GM19397 (cell line): ENCODE measurements around the gene SPOCK1.
"Not testable (repeated sequence)": the region's sequence is repeated elsewhere in the genome, so short reads cannot be mapped to it uniquely, and the experiment has no call there.

Experiments used
- ATAC-seq: cut with Tn5 transposase; IDR thresholded peaks from one replicate; pipeline ENCODE4 v1.9.1; 2021; ENCODE audit warnings: mild to moderate bottlenecking, moderate library complexity; ENCODE audit not compliant: unreplicated experiment

Gene SPOCK1

DNA sequence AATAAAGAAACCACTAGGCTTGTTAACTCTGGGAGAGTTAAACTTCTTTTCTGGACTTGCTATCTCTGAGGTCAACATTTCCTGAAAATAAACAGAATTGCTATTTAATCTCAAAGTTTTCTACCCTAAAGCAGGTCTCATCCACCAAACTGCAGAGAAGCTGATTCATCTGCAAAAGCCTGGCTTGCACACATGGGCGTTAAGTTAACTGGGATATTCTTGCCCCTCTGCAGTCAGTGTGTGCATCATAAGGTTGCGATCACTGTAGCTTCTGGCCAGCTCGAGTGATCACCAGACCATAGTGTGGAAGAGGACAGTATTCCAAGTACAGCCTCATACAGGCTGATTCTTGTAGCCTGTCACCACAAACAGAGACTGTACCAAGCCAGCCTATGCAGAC lies 99.2 kb downstream of the SPOCK1 start:
- no peak for ATAC-seq

DNA sequence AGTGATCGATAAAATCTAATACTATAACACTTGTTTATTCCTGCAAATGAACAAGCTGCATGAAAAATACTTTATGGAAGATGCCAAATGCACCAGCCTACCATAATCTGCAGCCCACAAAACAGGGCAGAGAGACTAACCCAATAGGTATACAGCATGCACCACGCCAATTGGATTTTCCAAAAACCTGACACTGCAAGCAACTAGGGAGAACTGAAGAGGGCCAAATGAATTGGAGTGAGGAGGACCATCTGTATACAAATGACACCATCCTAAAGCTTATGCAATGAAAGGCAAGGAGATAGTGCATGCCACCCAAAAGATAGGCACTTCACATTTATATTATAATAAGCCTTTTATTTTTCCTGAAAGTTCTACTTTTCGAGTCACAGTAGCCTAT lies 100.4 kb downstream of the SPOCK1 start:
- ATAC-seq, result no peak

DNA sequence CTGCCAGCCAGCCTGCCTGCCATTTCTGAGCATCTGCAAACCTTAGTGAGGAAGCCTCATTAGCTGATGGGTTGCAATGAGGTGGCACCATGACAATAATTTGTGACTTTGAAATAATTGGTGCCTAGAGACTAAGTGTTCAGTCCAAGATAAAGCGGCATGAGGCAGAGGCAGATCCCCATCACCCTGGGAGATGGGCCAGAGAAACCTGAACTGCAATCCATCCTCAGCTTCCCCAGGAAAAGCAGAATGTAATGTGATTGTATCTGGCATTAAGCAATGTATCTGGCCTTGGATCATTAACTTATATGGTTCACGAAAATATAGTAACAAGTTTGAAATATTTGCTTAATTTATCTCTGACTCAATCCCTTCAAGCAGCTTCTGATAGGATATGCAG lies 101.0 kb downstream of the SPOCK1 start:
- ATAC-seq, result no peak

DNA sequence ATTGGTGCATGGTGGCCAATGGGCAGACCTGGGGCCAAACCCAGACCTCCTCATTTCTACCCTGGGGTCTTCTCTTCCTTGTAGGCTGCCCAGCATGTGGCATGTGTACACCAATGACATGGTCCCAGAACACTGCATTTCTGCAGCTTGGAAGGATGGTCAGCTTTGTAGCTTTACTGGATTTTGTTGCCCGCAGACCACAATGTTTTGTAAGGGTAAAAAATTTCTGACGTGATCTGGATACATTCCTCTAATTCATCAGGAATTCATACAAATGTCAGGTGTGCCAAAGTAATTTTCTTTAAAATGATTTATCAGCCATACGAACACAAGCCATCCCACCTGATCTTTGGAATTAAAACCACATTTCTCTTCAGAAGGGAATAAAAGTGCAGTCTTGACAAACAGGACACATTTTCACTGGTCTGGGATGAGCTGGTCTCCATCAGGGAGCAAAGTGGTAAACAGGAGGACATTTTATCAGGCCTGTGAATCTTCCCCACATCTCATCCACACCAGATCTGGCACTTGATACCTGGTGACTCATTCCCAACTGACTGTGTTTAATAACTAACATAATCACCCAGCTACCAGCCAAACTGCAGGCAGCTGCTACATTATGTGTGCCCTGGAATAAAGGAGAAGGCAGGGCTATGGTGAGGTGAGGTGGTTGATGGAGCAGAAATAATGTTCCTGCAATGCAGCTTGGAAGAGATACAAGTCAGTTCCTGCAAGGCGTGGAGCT lies 103.9 kb downstream of the SPOCK1 start:
- no peak for ATAC-seq

DNA sequence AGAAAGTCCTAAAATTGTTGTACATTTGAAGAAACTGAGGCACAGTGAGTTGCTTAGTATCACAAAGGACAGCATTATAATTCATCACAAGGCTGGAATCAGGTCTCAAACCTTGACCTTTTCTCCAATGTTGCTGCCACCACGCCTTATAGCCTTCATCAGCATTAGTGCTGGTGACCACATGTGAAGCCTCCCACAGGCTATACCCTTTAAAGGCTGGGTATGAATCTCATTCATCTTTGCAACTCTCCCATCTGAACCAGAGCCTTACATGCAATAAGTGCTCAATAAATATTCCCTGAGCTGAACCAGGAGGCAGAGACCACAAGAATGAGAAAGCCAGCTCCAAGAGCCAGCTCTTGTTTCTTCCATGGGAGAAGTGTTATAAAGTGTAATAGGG lies 104.7 kb downstream of the SPOCK1 start:
- no peak for ATAC-seq

DNA sequence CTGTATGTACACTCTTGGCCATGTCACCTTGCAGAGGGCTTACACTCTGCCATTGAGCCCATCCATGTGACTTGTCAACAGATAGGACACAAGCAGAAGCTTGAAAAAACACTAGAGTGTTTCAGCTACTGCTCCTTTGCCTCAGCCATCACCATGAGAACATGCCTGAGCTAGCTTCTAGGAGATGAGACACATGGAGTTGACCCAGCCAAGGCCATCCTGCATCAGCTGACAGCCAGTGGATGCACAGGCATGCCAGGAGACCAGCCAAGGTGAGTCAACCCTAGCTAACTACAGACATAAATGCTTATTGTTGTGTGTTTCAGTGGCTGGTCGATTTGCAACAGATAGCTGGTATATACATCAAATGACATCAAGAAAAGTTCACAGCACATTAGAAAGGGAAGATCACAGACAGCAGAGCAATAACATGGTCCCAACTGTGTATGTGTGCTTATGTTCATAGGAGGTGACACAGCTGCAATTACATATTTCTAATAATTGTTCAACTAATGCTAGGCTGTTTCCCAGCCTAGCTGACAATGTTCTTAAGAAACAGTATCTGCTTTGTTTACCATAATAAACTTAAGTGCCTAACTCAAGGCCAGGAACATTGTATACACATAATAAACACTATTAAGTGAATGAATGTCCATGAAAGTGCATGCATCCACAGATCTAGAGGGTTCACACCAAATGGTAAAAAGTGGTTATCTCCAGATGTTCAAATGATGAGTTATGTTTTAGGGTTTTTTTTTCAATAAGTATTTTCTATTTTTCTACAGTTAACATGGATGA lies 105.7 kb downstream of the SPOCK1 start:
- no peak for ATAC-seq

DNA sequence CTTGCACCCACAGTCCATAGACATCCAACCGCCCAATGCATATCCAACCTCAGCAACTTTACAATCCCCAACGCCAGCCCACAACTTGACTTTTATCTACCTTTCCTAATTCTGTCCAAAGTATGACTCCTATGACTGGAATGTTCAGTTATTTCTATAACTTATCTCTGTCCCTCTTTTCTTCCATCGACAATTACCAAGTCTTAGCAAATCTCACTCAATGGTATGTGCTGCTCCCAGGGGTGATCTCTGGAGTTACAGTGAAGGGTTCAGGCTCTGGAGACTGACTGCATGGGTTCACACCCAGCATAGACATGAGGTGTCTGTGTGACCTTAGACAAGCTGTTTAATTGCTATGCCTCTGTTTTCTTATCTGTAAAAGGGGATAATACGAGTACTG lies 106.9 kb downstream of the SPOCK1 start:
- no peak for ATAC-seq

DNA sequence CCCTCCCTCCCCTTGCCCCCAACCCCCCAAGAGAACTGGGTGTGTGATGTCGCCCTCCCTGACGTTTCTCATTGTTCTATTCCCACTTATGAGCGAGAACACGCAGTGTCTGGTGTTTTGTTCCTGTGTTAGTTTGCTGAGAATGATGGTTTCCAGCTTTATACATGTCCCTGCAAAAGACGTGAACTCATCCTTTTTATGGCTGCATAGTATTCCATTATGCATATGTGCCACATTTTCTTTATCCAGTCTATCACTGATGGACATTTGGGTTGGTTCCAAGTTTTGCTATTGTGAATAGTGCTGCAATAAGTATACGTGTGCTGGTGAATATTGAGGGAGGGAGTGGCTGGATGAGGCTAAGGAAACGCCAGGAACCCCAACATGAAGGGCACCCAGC lies 108.1 kb downstream of the SPOCK1 start:
- ATAC-seq, result not testable (repeated sequence)

DNA sequence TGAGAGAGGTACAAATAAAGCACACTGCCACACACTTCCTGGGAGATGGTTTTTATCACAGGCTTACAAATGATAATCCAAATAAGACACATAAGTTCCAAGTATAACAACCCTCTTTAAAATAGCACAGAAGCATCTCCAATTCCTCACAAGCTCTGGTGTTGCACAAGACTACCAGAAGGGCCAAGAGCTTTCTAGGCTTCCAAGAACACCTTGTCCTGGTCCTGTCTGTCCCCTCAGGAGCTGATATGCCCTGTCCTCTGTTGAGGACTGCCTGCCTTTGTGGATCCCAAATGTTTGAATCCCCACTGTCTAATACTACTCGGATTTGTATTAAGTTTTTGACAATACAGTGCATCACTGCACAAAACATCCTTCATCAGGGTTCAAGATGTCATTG lies 110.1 kb downstream of the SPOCK1 start:
- ATAC-seq, result no peak

DNA sequence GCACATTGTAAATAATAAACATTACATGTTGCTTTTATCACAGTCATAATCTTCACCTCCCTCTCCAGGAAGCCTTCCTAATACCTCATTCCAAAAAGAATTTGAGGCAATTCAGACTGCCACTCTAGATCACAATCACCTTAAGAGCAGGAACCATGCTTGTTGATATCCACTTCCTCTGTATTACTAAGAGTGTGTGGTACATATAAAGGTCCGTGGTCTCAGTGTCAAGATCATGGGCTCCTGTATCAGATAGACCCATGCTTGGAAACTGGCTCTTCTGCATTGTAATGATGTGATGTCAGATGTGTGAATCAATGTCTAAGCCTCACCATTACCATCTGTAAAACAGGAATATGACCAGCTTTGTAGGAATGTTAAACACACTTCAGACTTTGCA lies 114.1 kb downstream of the SPOCK1 start:
- no peak for ATAC-seq

DNA sequence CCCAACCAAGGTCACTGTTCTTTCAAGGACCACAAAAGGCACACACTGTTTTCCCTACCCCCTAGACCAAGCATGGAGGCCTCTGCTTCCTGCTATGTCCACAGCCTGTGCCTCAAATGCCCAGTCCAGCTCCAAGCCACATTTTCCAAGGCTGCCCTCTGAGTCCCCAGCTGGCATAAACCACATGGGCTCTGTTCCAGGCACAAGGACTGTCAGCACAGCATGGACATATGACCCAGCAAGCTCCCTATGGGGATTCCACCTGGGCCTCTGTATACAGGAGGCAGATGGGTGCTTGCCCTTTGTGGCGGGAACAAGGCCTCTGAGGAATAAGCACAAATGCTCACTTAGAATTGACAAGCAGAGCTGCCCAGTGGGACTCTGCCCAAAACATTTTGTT lies 115.2 kb downstream of the SPOCK1 start:
- ATAC-seq, result no peak

DNA sequence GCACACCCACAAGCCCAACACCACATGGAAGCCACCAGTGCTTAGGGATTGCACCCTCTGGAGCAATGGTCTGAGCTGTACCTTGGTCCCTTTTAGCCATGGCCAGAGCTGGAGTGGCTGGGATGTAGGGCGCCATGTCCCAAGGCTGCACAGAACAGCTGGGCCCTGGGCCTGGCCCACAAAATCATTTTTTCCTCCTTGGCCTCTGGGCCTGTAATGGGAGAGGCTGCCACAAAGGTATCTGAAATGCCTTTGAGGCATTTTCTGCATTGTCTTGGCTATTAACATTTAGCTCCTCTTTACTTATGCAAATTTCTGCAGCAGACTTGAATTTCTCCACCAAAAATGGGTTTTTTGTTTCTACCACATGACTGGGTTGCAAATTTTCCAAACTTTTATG lies 117.6 kb downstream of the SPOCK1 start:
- no peak for ATAC-seq

DNA sequence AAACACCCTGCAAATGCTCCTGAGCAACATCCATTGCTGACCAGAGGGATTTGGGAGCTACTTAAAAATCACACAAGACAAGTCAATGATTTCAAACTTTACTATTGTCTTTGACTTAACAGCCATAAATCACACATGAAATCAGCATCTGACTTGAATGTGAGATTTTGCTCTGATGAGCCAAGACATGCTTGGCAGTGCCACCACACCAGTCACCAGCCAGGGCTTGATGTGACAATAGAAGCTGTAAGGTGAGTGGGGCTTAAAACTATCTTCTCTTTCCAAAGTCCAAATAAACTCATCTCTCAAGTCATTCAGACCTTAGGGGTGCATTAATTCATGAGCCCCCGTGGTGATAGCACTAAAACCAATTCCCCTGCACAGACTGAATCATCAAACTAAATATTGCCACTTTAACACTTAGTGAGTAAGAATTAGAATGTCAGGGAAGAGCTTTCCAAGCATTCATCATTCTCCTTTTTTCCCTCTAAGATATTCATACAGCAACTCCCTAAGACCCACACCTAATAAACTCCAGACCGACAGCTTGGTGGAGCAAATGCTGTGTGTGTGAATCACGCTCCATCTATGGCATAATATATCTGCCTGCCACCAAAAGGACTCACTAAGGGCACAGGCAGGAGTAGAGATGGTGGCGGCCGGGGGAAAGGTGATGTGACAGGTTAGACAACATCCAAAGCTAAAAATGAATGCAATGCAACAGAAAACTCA lies 119.4 kb downstream of the SPOCK1 start:
- ATAC-seq, result no peak

DNA sequence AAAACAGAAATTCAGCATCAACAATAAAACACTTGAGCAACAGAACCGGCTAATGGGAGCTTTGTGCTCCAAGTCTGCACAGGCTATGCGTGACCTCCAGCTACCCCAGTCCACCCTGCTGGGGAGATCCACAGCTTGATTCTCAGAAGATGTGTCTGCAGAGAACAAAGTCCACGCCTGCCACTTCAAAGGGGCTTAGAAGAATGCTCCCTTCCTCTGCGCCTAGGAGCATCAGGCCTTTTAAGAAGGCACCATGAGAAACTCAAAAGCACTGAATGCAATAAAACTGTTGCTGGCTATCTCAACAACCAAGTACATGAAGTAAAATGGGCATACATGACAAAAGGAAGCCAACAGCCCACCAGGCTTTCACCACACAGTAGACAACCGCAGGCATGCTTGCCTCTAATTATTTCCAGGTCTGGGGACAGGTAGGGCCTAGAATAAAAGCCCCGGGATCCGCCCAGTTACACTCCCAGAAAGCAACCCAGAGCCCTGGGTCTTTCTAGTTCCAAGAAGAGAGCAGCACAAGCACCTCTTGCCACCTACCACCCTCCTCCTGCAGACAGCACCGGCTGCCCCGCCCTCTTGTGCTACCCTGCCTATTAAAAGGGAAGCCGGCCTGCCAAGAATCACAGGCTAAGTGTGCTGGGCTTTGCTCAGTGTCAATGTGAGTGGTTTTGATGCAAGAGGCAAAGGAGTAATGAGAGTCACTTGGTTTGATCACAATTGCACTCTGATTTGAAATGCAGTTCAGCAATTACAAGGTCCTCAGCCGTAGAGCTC lies 123.2 kb downstream of the SPOCK1 start:
- no peak for ATAC-seq

DNA sequence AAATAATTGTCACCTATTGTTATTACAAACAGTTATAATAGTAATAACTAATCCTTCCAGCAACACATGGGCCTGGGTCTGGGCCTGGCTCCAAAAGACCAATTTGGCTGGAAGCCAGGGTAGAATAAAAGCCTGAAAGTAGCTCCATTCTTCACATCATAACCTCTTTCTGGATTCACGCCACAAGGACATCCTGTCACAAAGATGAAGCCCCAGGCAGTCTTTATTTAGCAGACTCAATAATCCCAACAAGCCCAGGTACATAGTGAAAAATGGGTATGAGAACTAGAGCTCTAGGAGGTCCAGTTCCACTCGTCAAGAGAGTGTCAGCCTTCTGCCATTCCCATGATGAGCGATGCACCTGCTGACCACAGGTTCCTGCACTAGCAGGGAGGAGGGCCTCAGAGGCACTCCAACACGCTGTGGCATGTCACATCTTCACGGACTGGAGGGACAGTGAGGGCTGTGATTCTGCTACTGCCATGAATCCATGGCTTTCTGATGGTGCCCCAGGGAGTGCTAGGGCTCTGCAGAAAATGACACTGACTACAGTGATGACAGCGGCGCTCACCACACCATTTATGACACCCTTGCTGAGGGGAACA lies 124.9 kb downstream of the SPOCK1 start:
- ATAC-seq, result no peak

DNA sequence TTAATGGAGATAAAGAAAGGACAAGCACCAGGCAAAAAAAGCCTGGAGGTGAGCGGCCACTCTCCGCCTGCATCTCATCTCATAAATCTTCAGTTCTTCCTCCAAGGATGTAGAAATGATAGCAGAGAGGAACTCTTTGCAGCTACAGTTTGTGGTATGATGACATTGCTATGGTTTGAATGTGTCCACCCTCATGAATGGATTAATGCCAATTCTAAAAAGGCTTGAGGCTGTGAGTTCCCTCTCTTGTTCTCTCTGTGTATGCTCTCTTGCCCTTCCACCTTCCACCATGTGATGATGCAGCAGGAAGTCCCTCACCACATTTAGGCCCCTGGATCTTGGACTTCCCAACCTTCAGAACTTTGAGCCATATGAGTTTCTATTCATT lies 126.4 kb downstream of the SPOCK1 start:
- ATAC-seq, result no peak

DNA sequence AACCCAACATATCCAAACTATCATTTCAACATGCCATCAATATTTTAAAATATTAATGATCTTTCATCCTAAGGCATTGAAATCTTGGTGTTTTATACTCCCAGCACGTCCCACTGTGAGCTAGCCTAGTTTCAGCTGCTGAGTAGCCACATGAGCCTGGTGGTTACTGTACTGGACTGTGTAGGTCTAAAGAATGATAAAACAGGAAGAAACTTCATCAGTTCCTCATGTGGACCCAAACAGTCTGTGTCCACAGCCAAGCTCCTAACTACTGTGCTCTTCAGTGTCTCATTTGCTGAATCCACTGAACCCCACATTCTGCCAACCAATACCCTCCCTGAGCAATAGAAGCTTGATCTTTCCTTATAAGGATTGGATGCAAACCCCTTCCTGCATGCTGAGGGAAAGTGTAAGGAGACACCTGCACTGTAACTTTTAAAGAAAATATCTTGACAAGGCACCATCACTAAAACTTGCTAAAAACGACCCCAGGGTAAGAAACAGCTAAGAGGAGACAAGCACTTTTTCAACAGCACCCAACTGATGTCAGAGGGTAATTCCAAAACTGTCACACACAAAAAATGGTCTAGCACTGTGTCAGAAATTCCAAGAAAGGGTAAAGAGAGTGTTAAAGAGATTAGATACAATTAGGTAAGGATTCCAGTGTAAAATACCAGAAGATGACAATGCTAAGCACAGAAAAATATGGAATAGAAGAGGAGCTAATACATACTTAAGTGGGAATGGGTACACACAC lies 126.9 kb downstream of the SPOCK1 start:
- ATAC-seq, result no peak

DNA sequence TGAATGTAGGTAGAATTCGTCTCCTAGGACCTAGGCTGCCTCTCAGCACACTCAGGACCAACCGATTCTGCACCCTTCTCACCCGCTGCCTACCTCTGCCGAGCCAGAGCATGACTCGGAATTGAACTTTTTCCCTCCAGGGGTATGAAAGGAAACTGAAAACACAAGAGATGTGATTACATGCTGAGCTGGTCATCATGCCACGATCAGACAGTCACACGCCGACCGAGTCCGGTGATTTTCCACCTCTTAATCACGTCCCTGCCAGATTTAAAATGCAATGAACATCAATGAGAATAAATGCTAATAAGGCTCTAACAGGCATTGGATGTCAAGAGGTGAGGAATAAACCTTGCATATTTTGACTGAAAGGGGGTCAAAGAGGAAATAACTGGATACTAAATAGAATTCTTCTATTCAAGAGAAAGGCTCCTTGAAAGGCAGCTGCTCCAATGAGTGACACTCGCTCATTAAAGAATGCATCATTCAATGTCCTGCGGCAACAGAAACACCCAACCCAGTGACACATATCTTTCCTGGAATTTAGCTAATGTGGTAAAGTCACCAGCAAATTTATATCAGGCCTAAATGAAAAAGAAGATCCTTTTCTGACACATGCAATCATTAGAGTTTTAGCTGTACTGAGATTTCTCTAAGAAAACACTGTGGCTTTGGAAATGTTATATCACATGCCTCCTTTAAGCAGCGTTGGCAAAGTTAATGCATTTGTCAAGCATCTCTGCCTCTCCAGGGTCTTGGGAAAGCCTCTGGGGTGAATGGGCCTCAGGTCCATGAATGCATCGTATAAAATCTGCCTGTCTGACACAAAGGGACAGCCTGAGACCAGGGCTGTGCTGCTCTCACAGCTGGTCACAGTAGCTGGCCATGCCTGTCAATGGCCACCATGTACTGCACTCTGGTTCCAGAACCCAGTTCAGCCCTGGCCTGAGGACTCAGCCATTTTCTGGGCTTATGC lies 128.7 kb downstream of the SPOCK1 start:
- no peak for ATAC-seq

DNA sequence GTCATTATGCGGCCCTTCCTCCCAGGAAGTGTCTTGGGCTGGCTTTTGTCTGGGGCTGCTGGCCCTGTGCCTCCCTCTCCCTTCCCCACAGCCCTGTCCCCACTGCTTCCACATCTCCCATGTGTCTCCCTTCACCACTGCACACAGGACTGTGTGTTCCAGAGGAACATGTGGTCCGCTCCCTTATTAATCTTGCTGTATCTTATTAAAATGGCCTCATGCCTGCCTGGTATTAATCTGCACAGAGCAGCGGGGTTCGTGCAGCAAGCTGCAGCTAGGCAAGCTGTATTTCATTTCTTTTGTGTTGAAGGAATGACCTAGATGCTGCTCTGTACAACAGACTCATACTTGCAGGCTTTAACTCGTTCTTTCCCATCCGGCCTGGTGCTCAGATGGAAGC lies 130.5 kb downstream of the SPOCK1 start:
- ATAC-seq, result no peak
